HepG2 (cell line): ENCODE measurements around the gene OR5B12. TPM values are rescaled to one million over a fixed set of nuclear protein-coding genes. Genes with fewer than 3 reads are reported as not detected.
A peak's percentile ranks its signal among the peaks of the same experiment; 100 is the strongest.

Source experiments
- ATAC-seq: fragments of 200-7000 bp; cut with Tn5 transposase; 3 replicates; pipeline ENCODE4 v1.9.1; 2020; ENCODE audit warnings: mild to moderate bottlenecking, moderate library complexity
- BruUV-seq: library from RNA; stranded (reverse); fragments of 400-500 nt; replicated peaks from 2 replicates; lab custom pipeline; 2021; lab: Mats Ljungman, UMichigan
- CTCF ChIA-PET: fragments of 300-600 bp; formaldehyde crosslinking; extraction: SDS; loops from one replicate; lab custom pipeline; 2021; ENCODE audit warnings: low total read pairs, inconsistent platforms, low intra/inter-chr PET ratio; lab: Yijun Ruan, JAX
- POLR2A ChIA-PET: fragments of 350-600 bp; sonication (Branson Sonifier 250); formaldehyde crosslinking; loops from one replicate; lab custom pipeline; 2020; ENCODE audit warnings: antibody characterized with exemption, inconsistent platforms; lab: Yijun Ruan, JAX
- DNase-seq: peaks from one replicate; pipeline ENCODE4 v3.0.0-alpha.2; 2015; ENCODE audit warnings: low spot score
- FAIRE-seq: peaks from 3 replicates; lab custom pipeline; 2011; peaks lifted over from hg19 to GRCh38; lab: Jason Lieb, UNC
- H2AFZ ChIP-seq: one replicate; pipeline ENCODE4 v1.6.1; 2011; ENCODE audit warnings: low read length, inconsistent platforms
- H3K27ac ChIP-seq: fragments of 300-600 bp; 3 replicates; pipeline ENCODE4 v1.8.0; 2011; ENCODE audit warnings: mixed run types, mild to moderate bottlenecking, mixed read lengths, low read length, inconsistent platforms; ENCODE audit not compliant: insufficient read depth; ENCODE audit errors: extremely low read length
- H3K27me3 ChIP-seq, 2 experiments: fragments of 200-600 bp in 1 of 2; 2 replicates in 1 of 2; 3 replicates in 1 of 2; pipeline versions ENCODE4 v1.6.0 to v1.8.0; 2011; ENCODE audit warnings: low read length in 2 of 2, mild to moderate bottlenecking in 2 of 2, moderate library complexity in 2 of 2, inconsistent platforms in 1 of 2; ENCODE audit not compliant: insufficient read depth in 2 of 2, control insufficient read depth in 1 of 2
- H3K36me3 ChIP-seq, 2 experiments: fragments of 200-600 bp in 1 of 2; replicated peaks in 1 of 2; 2 replicates in 1 of 2; 3 replicates in 1 of 2; pipeline versions ENCODE4 v1.5.1 to v1.8.0; 2011; ENCODE audit warnings: low read length in 2 of 2, inconsistent platforms in 1 of 2; ENCODE audit not compliant: insufficient read depth in 2 of 2, control insufficient read depth in 1 of 2
- H3K4me1 ChIP-seq: 2 replicates; pipeline ENCODE4 v1.5.1; 2012; ENCODE audit warnings: low read length, inconsistent platforms; ENCODE audit not compliant: insufficient read depth
- H3K4me2 ChIP-seq: 2 replicates; pipeline ENCODE4 v1.6.0; 2011; ENCODE audit warnings: low read depth, low read length, inconsistent platforms
- H3K4me3 ChIP-seq, 3 experiments: fragments of 200-600 bp in 1 of 3; sonication (generic), shearing (Covaris generic) in 1 of 3; replicated peaks in 1 of 3; 2 replicates each; pipeline ENCODE4 v1.5.1; 2011 to 2016; ENCODE audit warnings: low read length in 3 of 3, inconsistent platforms in 2 of 3, low read depth in 2 of 3, mild to moderate bottlenecking in 2 of 3, control low read depth in 1 of 3, mixed read lengths in 1 of 3; ENCODE audit not compliant: insufficient read depth in 1 of 3
- H3K79me2 ChIP-seq: one replicate; pipeline ENCODE4 v1.6.1; 2011; ENCODE audit warnings: low read length, inconsistent platforms; ENCODE audit not compliant: insufficient read depth
- H3K9ac ChIP-seq: 2 replicates; pipeline ENCODE4 v1.6.0; 2011; ENCODE audit warnings: mild to moderate bottlenecking, low read depth, low read length, inconsistent platforms; ENCODE audit not compliant: insufficient read depth
- H3K9me3 ChIP-seq: 2 replicates; pipeline ENCODE4 v1.5.1; 2012; ENCODE audit warnings: mild to moderate bottlenecking, low read length
- H4K20me1 ChIP-seq: 2 replicates; pipeline ENCODE4 v1.6.0; 2011; ENCODE audit warnings: inconsistent platforms, mild to moderate bottlenecking, low read length, moderate library complexity; ENCODE audit not compliant: insufficient read depth
- CCAR2 ChIP-seq: fragments of 200-400 bp; formaldehyde crosslinking; optimal IDR thresholded peaks from 2 replicates; pipeline ENCODE3; 2018; ENCODE audit warnings: low read depth, mild to moderate bottlenecking, low read length, moderate library complexity
- ESRRA ChIP-seq: sonication (generic); formaldehyde crosslinking; IDR thresholded peaks from 2 replicates; pipeline ENCODE4 v1.5.1; 2020; ENCODE audit warnings: mild to moderate bottlenecking, low read depth, missing genetic modification reagents
- HHEX ChIP-seq: IDR thresholded peaks from 2 replicates; pipeline ENCODE4 v1.6.1; 2016; ENCODE audit warnings: control low read depth
- MXD4 ChIP-seq: IDR thresholded peaks from 2 replicates; pipeline ENCODE4 v1.6.1; 2016; ENCODE audit warnings: mild to moderate bottlenecking, missing biosample characterization, missing genetic modification reagents
- REL ChIP-seq: sonication (generic); formaldehyde crosslinking; conservative IDR thresholded peaks from 2 replicates; pipeline ENCODE4 v1.8.0; 2022; ENCODE audit warnings: mild to moderate bottlenecking, missing genetic modification reagents, moderate library complexity
- SALL2 ChIP-seq: sonication (generic); formaldehyde crosslinking; IDR thresholded peaks from 2 replicates; pipeline ENCODE4 v1.8.1; 2023; ENCODE audit warnings: mild to moderate bottlenecking, missing genetic modification reagents, inconsistent platforms
- STAT5B ChIP-seq: sonication (generic); formaldehyde crosslinking; IDR thresholded peaks from 2 replicates; pipeline ENCODE4 v1.4.0; 2020; ENCODE audit warnings: missing genetic modification reagents
- SUZ12 ChIP-seq: fragments of 150-350 bp; IDR thresholded peaks from 2 replicates; pipeline ENCODE4 v1.6.1; 2014; ENCODE audit warnings: low read depth, low read length
- XBP1 ChIP-seq: sonication (generic); formaldehyde crosslinking; IDR thresholded peaks from 2 replicates; pipeline ENCODE4 v1.5.0; 2020; ENCODE audit warnings: missing genetic modification reagents
- ZBTB44 ChIP-seq: sonication (generic); formaldehyde crosslinking; IDR thresholded peaks from 2 replicates; pipeline ENCODE4 v1.4.0; 2020; ENCODE audit warnings: missing genetic modification reagents
- ZNF207 ChIP-seq: fragments of 450-650 bp; IDR thresholded peaks from 2 replicates; pipeline ENCODE4 v1.6.1; 2016; ENCODE audit warnings: antibody characterized with exemption, borderline replicate concordance
- ZNF350 ChIP-seq: sonication (generic); formaldehyde crosslinking; IDR thresholded peaks from 2 replicates; pipeline ENCODE4 v1.4.0; 2020; ENCODE audit warnings: mild to moderate bottlenecking, low read depth, missing genetic modification reagents, borderline replicate concordance
- ZNF556 ChIP-seq: sonication (generic); formaldehyde crosslinking; IDR thresholded peaks from 2 replicates; pipeline ENCODE4 v1.4.0; 2020; ENCODE audit warnings: mild to moderate bottlenecking, missing genetic modification reagents, borderline replicate concordance
- ZNF570 ChIP-seq: sonication (generic); formaldehyde crosslinking; IDR thresholded peaks from 2 replicates; pipeline ENCODE4 v1.4.0; 2020; ENCODE audit warnings: mild to moderate bottlenecking, missing genetic modification reagents, borderline replicate concordance
- ZNF614 ChIP-seq: IDR thresholded peaks from 2 replicates; pipeline ENCODE4 v1.6.1; 2018; ENCODE audit warnings: missing biosample characterization, missing genetic modification reagents, inconsistent platforms, borderline replicate concordance
- ZNF619 ChIP-seq: sonication (generic); formaldehyde crosslinking; IDR thresholded peaks from 2 replicates; pipeline ENCODE4 v1.4.0; 2020; ENCODE audit warnings: mild to moderate bottlenecking, missing genetic modification reagents
- ZNF7 ChIP-seq: IDR thresholded peaks from 2 replicates; pipeline ENCODE4 v1.6.1; 2016; ENCODE audit warnings: missing biosample characterization, missing genetic modification reagents
- ZNF879 ChIP-seq: sonication (generic); formaldehyde crosslinking; IDR thresholded peaks from 2 replicates; pipeline ENCODE4 v1.8.1; 2023; ENCODE audit warnings: missing genetic modification reagents
- WGBS: methylation state at CpG from one replicate; pipeline ENCODE4 v1.1.6; 2017; ENCODE audit warnings: low lambda C conversion rate; 5-methylcytosine and 5-hydroxymethylcytosine counted together
- in situ Hi-C: cut with HindIII; loops from 2 replicates; pipeline ENCODE4 v1.10.0; 2017; ENCODE audit warnings: low pct_unique_long_range_greater_than_20kb; ENCODE audit not compliant: extremely low pct_ligation_motif_present
- intact Hi-C: fragments of 100-400 bp; cut with micrococcal nuclease; formaldehyde crosslinking; loops from one replicate; pipeline ENCODE4 v1.10.0; 2022; ENCODE audit not compliant: unreplicated experiment
- polyA plus RNA-seq, 8 experiments: library from polyadenylated mRNA; depleted of rRNA in 3 of 8; stranded (reverse) in 7 of 8; unstranded in 1 of 8; fragments of >200 nt; fragmentation: Illumina TruSeq in 4 of 8; extraction: Trizol in 4 of 8; gene quantifications; 2 replicates each; pipeline versions ENCODE4 v1.2.1 to v1.2.3, GENCODE V29; 2011 to 2016; ENCODE audit warnings: low read depth in 4 of 8, missing spikeins in 1 of 8, mixed read lengths in 1 of 8; ENCODE audit not compliant: insufficient read depth in 1 of 8
- total RNA-seq, 5 experiments: library from RNA; depleted of rRNA; stranded (reverse); fragments of >200 nt; fragmentation: Illumina TruSeq; extraction: Trizol; gene quantifications; 2 replicates each; pipeline ENCODE4 v1.2.3, GENCODE V29; 2016; ENCODE audit warnings: low read depth in 1 of 5

OR5B12 gene
- total and polyA plus RNA-seq, 2 of the 13 experiments (the other 11 are each of a cell fraction or from before 2014, with no cell fraction given), result not detected

GRCh38 chr11:58394195-58394594 lies 47.8 kb downstream of the OR5B12 start (continued):
- TF ChIP-seq SALL2 (CRISPR knock-in tag) (no peak), HHEX (no peak)

- H3K27ac ChIP-seq, result no peak overlapping the region
Observed at GRCh38 chr11:58392746-58393145, 49.3 kb downstream of the OR5B12 start.

GRCh38 chr11:58391879-58392278 lies 50.2 kb downstream of the OR5B12 start:
- Histone ChIP-seq H4K20me1 (no peaks in the 10 kb centered on the region), H3K79me2 (no peaks in the 10 kb centered on the region), H3K4me1 (no peaks in the 10 kb centered on the region)
- in situ Hi-C loops, result no loop called here
- FAIRE-seq, result no peak
- no peak for DNase-seq
- CTCF ChIA-PET, result no interaction called here
- TF ChIP-seq ZNF614, result no peak
- no peak for TF ChIP-seq CCAR2
- no peak for TF ChIP-seq REL (CRISPR knock-in tag)
- no peak for TF ChIP-seq ZBTB44 (CRISPR knock-in tag)
- no peak for TF ChIP-seq SUZ12
- TF ChIP-seq ZNF556 (CRISPR knock-in tag), result no peak
- no peak for TF ChIP-seq ZNF350 (CRISPR knock-in tag)
- TF ChIP-seq ZNF7 (CRISPR knock-in tag), result no peak
- TF ChIP-seq ESRRA (CRISPR knock-in tag), result no peak
- TF ChIP-seq XBP1, result no peak
- TF ChIP-seq ZNF207, result no peak
- TF ChIP-seq ZNF619 (CRISPR knock-in tag), result no peak
- TF ChIP-seq ZNF879, result no peak
- no peak for TF ChIP-seq MXD4 (CRISPR knock-in tag)
- TF ChIP-seq, all 625 proteins: peak for 0
- no TSS peak for BruUV-seq
- WGBS, result 37% methylated on average over 1 of the region's 1 CpG
- H2AFZ ChIP-seq, result no peak overlapping the region
- intact Hi-C loops, result loop anchor here (10.0 kb wide), 1 partner anchor 123 kb away; no protein-coding TSS in a partner anchor
- H3K27me3 ChIP-seq, result no peaks in the 10 kb centered on the region
- no peaks in the 10 kb centered on the region for H3K36me3 ChIP-seq
- H3K9ac ChIP-seq, result no peak overlapping the region
- no peak overlapping the region for H3K4me3 ChIP-seq
- POLR2A ChIA-PET, result no interaction called here
- no peak for ATAC-seq
- H3K9me3 ChIP-seq, result peaks cover 13% of the 10 kb centered on the region; the same call in 1 of the 2 replicates
- H3K4me2 ChIP-seq, result no peak overlapping the region
- H3K27ac ChIP-seq, result no peak overlapping the region

More at GRCh38 chr11:58392746-58393145, 49.3 kb downstream of the OR5B12 start:
- H4K20me1 ChIP-seq, result no peaks in the 10 kb centered on the region
- ChIA-PET POLR2A (no interaction called here), CTCF (no interaction called here)
- H3K4me2 ChIP-seq, result no peak overlapping the region
- no peak overlapping the region for H3K4me3 ChIP-seq
- intact Hi-C loops (loop anchor here (10.0 kb wide), 1 partner anchor 122 kb away; no protein-coding TSS in a partner anchor), in situ Hi-C loops (no loop called here)
- no peaks in the 10 kb centered on the region for H3K79me2 ChIP-seq
- no peaks in the 10 kb centered on the region for H3K27me3 ChIP-seq
- H3K4me1 ChIP-seq, result no peaks in the 10 kb centered on the region
- peak; percentile 2 for DNase-seq
- no peaks in the 10 kb centered on the region for H3K36me3 ChIP-seq
- H3K9ac ChIP-seq, result no peak overlapping the region
- no peak overlapping the region for H2AFZ ChIP-seq
- peaks cover 13% of the 10 kb centered on the region; the same call in 1 of the 2 replicates for H3K9me3 ChIP-seq
- TF ChIP-seq STAT5B, result no peak
- TF ChIP-seq ZNF570 (CRISPR knock-in tag), result no peak
- no peak for FAIRE-seq
- 0% methylated on average over 1 of the region's 1 CpG for WGBS
- no TSS peak for BruUV-seq
- no peak for ATAC-seq
